Stimulated activated naive CD4-positive, alpha-beta T cell treated with Interleukin-2 at 50 U/mL for 16 hours (primary cell): ENCODE measurements around the gene ZNRF2.

ENCODE experiments used
- DNase-seq: peaks from one replicate; lab custom pipeline; 2025; lab: John Stamatoyannopoulos, UW

The ZNRF2 gene

GRCh38 chr7:30412782-30413504 is 128.5 kb downstream of the ZNRF2 start:
- no peak for DNase-seq

GRCh38 chr7:30413864-30414263 is 129.5 kb downstream of the ZNRF2 start:
- DNase-seq: no peak
